HepG2 (cell line): Measurements from ENCODE around the gene CYP11A1. TPM values are rescaled to one million over a fixed set of nuclear protein-coding genes. Genes with fewer than 3 reads are reported as not detected.
A peak's percentile ranks its signal among the peaks of the same experiment; 100 is the strongest.
"Not testable (repeated sequence)": the region's sequence is repeated elsewhere in the genome, so short reads cannot be mapped to it uniquely, and the experiment has no call there.

Experiments
- ATAC-seq: fragments of 200-7000 bp; cut with Tn5 transposase; 3 replicates; pipeline ENCODE4 v1.9.1; 2020; ENCODE audit warnings: mild to moderate bottlenecking, moderate library complexity
- BruUV-seq: library from RNA; stranded (reverse); fragments of 400-500 nt; replicated peaks from 2 replicates; lab custom pipeline; 2021; lab: Mats Ljungman, UMichigan
- CTCF ChIA-PET: fragments of 300-600 bp; formaldehyde crosslinking; extraction: SDS; loops from one replicate; lab custom pipeline; 2021; ENCODE audit warnings: low total read pairs, inconsistent platforms, low intra/inter-chr PET ratio; lab: Yijun Ruan, JAX
- POLR2A ChIA-PET: fragments of 350-600 bp; sonication (Branson Sonifier 250); formaldehyde crosslinking; loops from one replicate; lab custom pipeline; 2020; ENCODE audit warnings: antibody characterized with exemption, inconsistent platforms; lab: Yijun Ruan, JAX
- DNase-seq: peaks from one replicate; pipeline ENCODE4 v3.0.0-alpha.2; 2015; ENCODE audit warnings: low spot score
- FAIRE-seq: peaks from 3 replicates; lab custom pipeline; 2011; peaks lifted over from hg19 to GRCh38; lab: Jason Lieb, UNC
- H2AFZ ChIP-seq: one replicate; pipeline ENCODE4 v1.6.1; 2011; ENCODE audit warnings: low read length, inconsistent platforms
- H3K27ac ChIP-seq: fragments of 300-600 bp; 3 replicates; pipeline ENCODE4 v1.8.0; 2011; ENCODE audit warnings: mixed run types, mild to moderate bottlenecking, mixed read lengths, low read length, inconsistent platforms; ENCODE audit not compliant: insufficient read depth; ENCODE audit errors: extremely low read length
- H3K27me3 ChIP-seq, 2 experiments: fragments of 200-600 bp in 1 of 2; 2 replicates in 1 of 2; 3 replicates in 1 of 2; pipeline versions ENCODE4 v1.6.0 to v1.8.0; 2011; ENCODE audit warnings: low read length in 2 of 2, mild to moderate bottlenecking in 2 of 2, moderate library complexity in 2 of 2, inconsistent platforms in 1 of 2; ENCODE audit not compliant: insufficient read depth in 2 of 2, control insufficient read depth in 1 of 2
- H3K36me3 ChIP-seq, 2 experiments: fragments of 200-600 bp in 1 of 2; replicated peaks in 1 of 2; 2 replicates in 1 of 2; 3 replicates in 1 of 2; pipeline versions ENCODE4 v1.5.1 to v1.8.0; 2011; ENCODE audit warnings: low read length in 2 of 2, inconsistent platforms in 1 of 2; ENCODE audit not compliant: insufficient read depth in 2 of 2, control insufficient read depth in 1 of 2
- H3K4me1 ChIP-seq: 2 replicates; pipeline ENCODE4 v1.5.1; 2012; ENCODE audit warnings: low read length, inconsistent platforms; ENCODE audit not compliant: insufficient read depth
- H3K4me2 ChIP-seq: 2 replicates; pipeline ENCODE4 v1.6.0; 2011; ENCODE audit warnings: low read depth, low read length, inconsistent platforms
- H3K4me3 ChIP-seq, 3 experiments: fragments of 200-600 bp in 1 of 3; sonication (generic), shearing (Covaris generic) in 1 of 3; replicated peaks in 1 of 3; 2 replicates each; pipeline ENCODE4 v1.5.1; 2011 to 2016; ENCODE audit warnings: low read length in 3 of 3, inconsistent platforms in 2 of 3, low read depth in 2 of 3, mild to moderate bottlenecking in 2 of 3, control low read depth in 1 of 3, mixed read lengths in 1 of 3; ENCODE audit not compliant: insufficient read depth in 1 of 3
- H3K79me2 ChIP-seq: one replicate; pipeline ENCODE4 v1.6.1; 2011; ENCODE audit warnings: low read length, inconsistent platforms; ENCODE audit not compliant: insufficient read depth
- H3K9ac ChIP-seq: 2 replicates; pipeline ENCODE4 v1.6.0; 2011; ENCODE audit warnings: mild to moderate bottlenecking, low read depth, low read length, inconsistent platforms; ENCODE audit not compliant: insufficient read depth
- H3K9me3 ChIP-seq: 2 replicates; pipeline ENCODE4 v1.5.1; 2012; ENCODE audit warnings: mild to moderate bottlenecking, low read length
- H4K20me1 ChIP-seq: 2 replicates; pipeline ENCODE4 v1.6.0; 2011; ENCODE audit warnings: inconsistent platforms, mild to moderate bottlenecking, low read length, moderate library complexity; ENCODE audit not compliant: insufficient read depth
- ATF5 ChIP-seq: sonication (generic); formaldehyde crosslinking; IDR thresholded peaks from 2 replicates; pipeline ENCODE4 v1.4.0; 2020; ENCODE audit warnings: mild to moderate bottlenecking, low read depth, missing genetic modification reagents
- ZFX ChIP-seq: sonication (generic); formaldehyde crosslinking; IDR thresholded peaks from 2 replicates; pipeline ENCODE4 v1.4.0; 2020; ENCODE audit warnings: mild to moderate bottlenecking, low read depth, missing genetic modification reagents, moderate library complexity
- ZNF460 ChIP-seq: sonication (generic); formaldehyde crosslinking; IDR thresholded peaks from 2 replicates; pipeline ENCODE4 v1.5.1; 2020; ENCODE audit warnings: missing genetic modification reagents, mild to moderate bottlenecking, borderline replicate concordance
- ZNF629 ChIP-seq: sonication (generic); formaldehyde crosslinking; conservative IDR thresholded peaks from 2 replicates; pipeline ENCODE4 v1.5.0; 2020; ENCODE audit warnings: missing genetic modification reagents
- WGBS: methylation state at CpG from one replicate; pipeline ENCODE4 v1.1.6; 2017; ENCODE audit warnings: low lambda C conversion rate; 5-methylcytosine and 5-hydroxymethylcytosine counted together
- in situ Hi-C: cut with HindIII; loops from 2 replicates; pipeline ENCODE4 v1.10.0; 2017; ENCODE audit warnings: low pct_unique_long_range_greater_than_20kb; ENCODE audit not compliant: extremely low pct_ligation_motif_present
- intact Hi-C: fragments of 100-400 bp; cut with micrococcal nuclease; formaldehyde crosslinking; loops from one replicate; pipeline ENCODE4 v1.10.0; 2022; ENCODE audit not compliant: unreplicated experiment
- polyA plus RNA-seq, 8 experiments: library from polyadenylated mRNA; depleted of rRNA in 3 of 8; stranded (reverse) in 7 of 8; unstranded in 1 of 8; fragments of >200 nt; fragmentation: Illumina TruSeq in 4 of 8; extraction: Trizol in 4 of 8; gene quantifications; 2 replicates each; pipeline versions ENCODE4 v1.2.1 to v1.2.3, GENCODE V29; 2011 to 2016; ENCODE audit warnings: low read depth in 4 of 8, missing spikeins in 1 of 8, mixed read lengths in 1 of 8; ENCODE audit not compliant: insufficient read depth in 1 of 8
- total RNA-seq, 5 experiments: library from RNA; depleted of rRNA; stranded (reverse); fragments of >200 nt; fragmentation: Illumina TruSeq; extraction: Trizol; gene quantifications; 2 replicates each; pipeline ENCODE4 v1.2.3, GENCODE V29; 2016; ENCODE audit warnings: low read depth in 1 of 5

The CYP11A1 gene
- total and polyA plus RNA-seq, 2 of the 13 experiments (the other 11 are each of a cell fraction or from before 2014, with no cell fraction given) = 0.66 to 0.92 TPM

GRCh38 chr15:74390647-74391288, 23.3 kb upstream of the CYP11A1 start:
- Histone ChIP-seq H3K4me2 (no peak overlapping the region), H4K20me1 (no peaks in the 10 kb centered on the region), H3K36me3 (no peaks in the 10 kb centered on the region), H3K9ac (no peak overlapping the region), H2AFZ (no peak overlapping the region), H3K4me1 (peaks cover 67% of the 10 kb centered on the region), H3K9me3 (no peaks in the 10 kb centered on the region), H3K4me3 (no peak overlapping the region), H3K79me2 (no peaks in the 10 kb centered on the region), H3K27ac (no peak overlapping the region), H3K27me3 (peaks cover 8 to 58% of the 10 kb centered on the region in 2 experiments; a peak in 3 of 5 replicates)
- POLR2A ChIA-PET = interaction anchor here (0.9 kb wide), 1 partner anchor 52 kb away, joined by 6 read pairs; no protein-coding TSS in a partner anchor
- in situ Hi-C loops = no loop called here
- intact Hi-C loops = no loop called here
- 45% methylated on average over 10 of the region's 12 CpGs for WGBS
- TF ChIP-seq ATF5 (CRISPR knock-in tag) (no peak), ZNF629 (CRISPR knock-in tag) (peak; percentile 74), ZNF460 (CRISPR knock-in tag) (no peak)
- BruUV-seq = no TSS peak
- no peak for DNase-seq
- FAIRE-seq = no peak
- no peak for ATAC-seq
- CTCF ChIA-PET = no interaction called here

DNA sequence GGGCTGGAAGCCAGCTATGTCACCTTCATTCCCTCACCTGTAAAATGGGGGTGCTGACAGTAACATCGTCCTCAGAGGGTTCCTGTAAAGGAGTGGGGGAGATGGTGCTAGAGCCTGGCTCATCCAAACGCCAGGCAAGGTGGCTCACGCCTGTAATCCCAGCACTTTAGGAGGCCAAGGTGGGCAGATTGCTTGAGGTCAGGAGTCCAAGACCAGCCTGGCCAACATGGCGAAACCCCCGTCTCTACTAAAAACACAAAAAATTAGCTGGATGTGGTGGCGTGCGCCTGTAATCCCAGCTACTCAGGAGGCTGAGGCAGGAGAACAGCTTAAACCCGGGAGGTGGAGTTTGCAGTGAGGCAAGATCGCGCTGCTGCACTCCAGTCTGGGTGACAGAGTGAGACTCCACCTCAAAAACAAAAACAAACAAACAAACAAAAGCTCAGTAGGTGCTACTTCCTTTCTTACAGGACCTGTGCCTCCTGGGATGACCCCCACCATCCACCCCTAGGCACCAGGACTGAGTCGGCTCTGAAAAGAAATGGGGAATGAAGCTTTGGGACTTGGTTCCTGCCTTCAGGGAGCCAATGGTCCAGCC, 22.7 kb upstream of the CYP11A1 start:
- TF ChIP-seq ZFX (CRISPR knock-in tag) = peak; percentile 22; the same call in 1 of the 2 replicates

More for the DNA sequence above, 22.7 kb upstream of the CYP11A1 start:
- ATAC-seq, CTCF ChIA-PET, H3K4me3 ChIP-seq, H3K36me3 ChIP-seq, DNase-seq, H3K9me3 ChIP-seq, H4K20me1 ChIP-seq, BruUV-seq, FAIRE-seq, H2AFZ ChIP-seq, H3K27ac ChIP-seq, H3K9ac ChIP-seq, intact Hi-C loops, H3K79me2 ChIP-seq, in situ Hi-C loops: not testable (repeated sequence)
- POLR2A ChIA-PET = interaction anchor here (0.9 kb wide), 1 partner anchor 52 kb away, joined by 6 read pairs; no protein-coding TSS in a partner anchor
- Histone ChIP-seq H3K4me1 (peaks cover 67% of the 10 kb centered on the region), H3K27me3 (peaks cover 8 to 52% of the 10 kb centered on the region in 2 experiments; a peak in 3 of 5 replicates), H3K4me2 (peak overlapping the region; percentile 70; the same call in 1 of the 2 replicates)
- WGBS = 34% methylated on average over 11 of the region's 11 CpGs
